Measurements from ENCODE around the gene GLG1. TPM values are rescaled to one million over a fixed set of nuclear protein-coding genes. Genes with fewer than 3 reads are reported as not detected.

Gene GLG1
- total RNA-seq, 1 experiment from 2014 or later: 487 TPM

DNA sequence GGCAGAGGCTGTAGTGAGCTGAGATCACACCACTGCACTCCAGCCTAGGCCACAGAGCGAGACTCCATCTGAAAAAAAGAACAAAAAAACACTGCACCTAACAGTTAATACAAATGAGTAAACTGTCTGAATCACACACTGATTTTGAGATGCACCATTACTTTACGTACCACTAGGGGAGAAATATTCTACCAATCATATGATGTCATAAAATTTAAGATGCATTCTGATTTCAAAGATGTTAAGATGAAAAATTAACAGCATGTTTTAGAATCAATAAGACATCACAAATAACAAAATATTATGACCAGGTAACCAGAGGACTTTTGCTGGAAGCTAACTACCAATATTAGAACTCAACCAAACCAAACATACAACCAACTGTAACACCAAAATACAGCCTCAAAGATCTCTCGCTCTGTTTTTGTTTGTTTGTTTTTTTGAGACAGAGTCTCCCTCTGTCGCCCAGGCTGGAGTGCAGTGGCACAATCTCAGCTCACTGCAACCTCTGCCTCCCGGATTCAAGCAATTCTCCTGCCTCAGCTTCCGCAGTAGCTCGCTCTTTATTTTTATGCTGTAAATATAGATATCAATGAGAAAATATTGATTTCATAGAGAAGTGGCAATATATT lies 31.6 kb downstream of the GLG1 start:
- no peaks in the 10 kb centered on the region for H3K27me3 ChIP-seq (replicated peaks; ENCODE audit: insufficient read depth, low read depth, low read length, poor library complexity)
- peak overlapping the region; percentile 53 for H3K27ac ChIP-seq (ENCODE audit: low read depth, low read length, poor library complexity, severe bottlenecking)
- H3K4me3 ChIP-seq (ENCODE audit: low read depth, low read length, poor library complexity, severe bottlenecking): no peak overlapping the region
- ChIA-PET POLR2A (ENCODE audit: low non-redundant PET) (no interaction called here), CTCF (no interaction called here)
- no TSS peak for BruUV-seq (replicated peaks)
- H3K4me1 ChIP-seq (ENCODE audit: insufficient read depth, low read length, poor library complexity, severe bottlenecking): peaks cover 92% of the 10 kb centered on the region
- TF ChIP-seq, protein P1, sequence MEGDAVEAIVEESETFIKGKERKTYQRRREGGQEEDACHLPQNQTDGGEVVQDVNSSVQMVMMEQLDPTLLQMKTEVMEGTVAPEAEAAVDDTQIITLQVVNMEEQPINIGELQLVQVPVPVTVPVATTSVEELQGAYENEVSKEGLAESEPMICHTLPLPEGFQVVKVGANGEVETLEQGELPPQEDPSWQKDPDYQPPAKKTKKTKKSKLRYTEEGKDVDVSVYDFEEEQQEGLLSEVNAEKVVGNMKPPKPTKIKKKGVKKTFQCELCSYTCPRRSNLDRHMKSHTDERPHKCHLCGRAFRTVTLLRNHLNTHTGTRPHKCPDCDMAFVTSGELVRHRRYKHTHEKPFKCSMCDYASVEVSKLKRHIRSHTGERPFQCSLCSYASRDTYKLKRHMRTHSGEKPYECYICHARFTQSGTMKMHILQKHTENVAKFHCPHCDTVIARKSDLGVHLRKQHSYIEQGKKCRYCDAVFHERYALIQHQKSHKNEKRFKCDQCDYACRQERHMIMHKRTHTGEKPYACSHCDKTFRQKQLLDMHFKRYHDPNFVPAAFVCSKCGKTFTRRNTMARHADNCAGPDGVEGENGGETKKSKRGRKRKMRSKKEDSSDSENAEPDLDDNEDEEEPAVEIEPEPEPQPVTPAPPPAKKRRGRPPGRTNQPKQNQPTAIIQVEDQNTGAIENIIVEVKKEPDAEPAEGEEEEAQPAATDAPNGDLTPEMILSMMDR (conservative IDR thresholded peaks at IDR 0.05; ENCODE audit: low read depth, low read length): no peak
- TF ChIP-seq EZH2 (IDR thresholded peaks at IDR 0.05; ENCODE audit: borderline replicate concordance, low read depth, low read length, poor library complexity, severe bottlenecking): no peak
- DNase-seq (ENCODE audit: low spot score): no peak
- no peaks in the 10 kb centered on the region for H3K36me3 ChIP-seq (ENCODE audit: insufficient read depth, low read length, poor library complexity, severe bottlenecking)
- intact Hi-C loops (cut with micrococcal nuclease; ENCODE audit: unreplicated experiment): no loop called here
- no peaks in the 10 kb centered on the region for H3K9me3 ChIP-seq (ENCODE audit: low read depth, low read length, poor library complexity, severe bottlenecking)

GRCh38 chr16:74574146-74574545 lies 32.8 kb downstream of the GLG1 start:
- intact Hi-C loops (cut with micrococcal nuclease; ENCODE audit: unreplicated experiment): no loop called here
- Histone ChIP-seq H3K36me3 (ENCODE audit: insufficient read depth, low read length, poor library complexity, severe bottlenecking) (no peaks in the 10 kb centered on the region), H3K9me3 (ENCODE audit: low read depth, low read length, poor library complexity, severe bottlenecking) (no peaks in the 10 kb centered on the region), H3K27me3 (replicated peaks; ENCODE audit: insufficient read depth, low read depth, low read length, poor library complexity) (no peaks in the 10 kb centered on the region), H3K4me3 (ENCODE audit: low read depth, low read length, poor library complexity, severe bottlenecking) (no peak overlapping the region), H3K27ac (ENCODE audit: low read depth, low read length, poor library complexity, severe bottlenecking) (peak overlapping the region; percentile 64), H3K4me1 (ENCODE audit: insufficient read depth, low read length, poor library complexity, severe bottlenecking) (peaks cover 91% of the 10 kb centered on the region)
- no peak for TF ChIP-seq EZH2 (IDR thresholded peaks at IDR 0.05; ENCODE audit: borderline replicate concordance, low read depth, low read length, poor library complexity, severe bottlenecking)
- TF ChIP-seq, protein P1 (conservative IDR thresholded peaks at IDR 0.05; ENCODE audit: low read depth, low read length): no peak
- no peak for DNase-seq (ENCODE audit: low spot score)
- ChIA-PET CTCF (interaction anchor here (0.7 kb wide), 1 partner anchor 240 kb away, joined by 5 read pairs; no protein-coding TSS in a partner anchor), POLR2A (ENCODE audit: low non-redundant PET) (interaction anchor here (0.6 kb wide), 1 partner anchor 10 kb away, joined by 3 read pairs; no protein-coding TSS in a partner anchor)
- no TSS peak for BruUV-seq (replicated peaks)

GRCh38 chr16:74573622-74574021 lies 33.3 kb downstream of the GLG1 start:
- H3K9me3 ChIP-seq (ENCODE audit: low read depth, low read length, poor library complexity, severe bottlenecking): no peaks in the 10 kb centered on the region
- ChIA-PET POLR2A (ENCODE audit: low non-redundant PET) (interaction anchor here (0.6 kb wide), 1 partner anchor 11 kb away, joined by 3 read pairs; no protein-coding TSS in a partner anchor), CTCF (interaction anchor here (0.7 kb wide), 1 partner anchor 240 kb away, joined by 5 read pairs; no protein-coding TSS in a partner anchor)
- TF ChIP-seq, protein P1 (conservative IDR thresholded peaks at IDR 0.05; ENCODE audit: low read depth, low read length): no peak
- TF ChIP-seq EZH2 (IDR thresholded peaks at IDR 0.05; ENCODE audit: borderline replicate concordance, low read depth, low read length, poor library complexity, severe bottlenecking): no peak
- H3K4me1 ChIP-seq (ENCODE audit: insufficient read depth, low read length, poor library complexity, severe bottlenecking): peaks cover 91% of the 10 kb centered on the region
- no peaks in the 10 kb centered on the region for H3K27me3 ChIP-seq (replicated peaks; ENCODE audit: insufficient read depth, low read depth, low read length, poor library complexity)
- intact Hi-C loops (cut with micrococcal nuclease; ENCODE audit: unreplicated experiment): no loop called here
- BruUV-seq (replicated peaks): no TSS peak
- H3K27ac ChIP-seq (ENCODE audit: low read depth, low read length, poor library complexity, severe bottlenecking): peak overlapping the region; percentile 64
- no peaks in the 10 kb centered on the region for H3K36me3 ChIP-seq (ENCODE audit: insufficient read depth, low read length, poor library complexity, severe bottlenecking)
- no peak for DNase-seq (ENCODE audit: low spot score)
- no peak overlapping the region for H3K4me3 ChIP-seq (ENCODE audit: low read depth, low read length, poor library complexity, severe bottlenecking)

Measured in A673 (cell line).